Measurements from ENCODE around the gene TYSND1.
"Not testable (repeated sequence)": the region's sequence is repeated elsewhere in the genome, so short reads cannot be mapped to it uniquely, and the experiment has no call there.

The TYSND1 gene, protein sequence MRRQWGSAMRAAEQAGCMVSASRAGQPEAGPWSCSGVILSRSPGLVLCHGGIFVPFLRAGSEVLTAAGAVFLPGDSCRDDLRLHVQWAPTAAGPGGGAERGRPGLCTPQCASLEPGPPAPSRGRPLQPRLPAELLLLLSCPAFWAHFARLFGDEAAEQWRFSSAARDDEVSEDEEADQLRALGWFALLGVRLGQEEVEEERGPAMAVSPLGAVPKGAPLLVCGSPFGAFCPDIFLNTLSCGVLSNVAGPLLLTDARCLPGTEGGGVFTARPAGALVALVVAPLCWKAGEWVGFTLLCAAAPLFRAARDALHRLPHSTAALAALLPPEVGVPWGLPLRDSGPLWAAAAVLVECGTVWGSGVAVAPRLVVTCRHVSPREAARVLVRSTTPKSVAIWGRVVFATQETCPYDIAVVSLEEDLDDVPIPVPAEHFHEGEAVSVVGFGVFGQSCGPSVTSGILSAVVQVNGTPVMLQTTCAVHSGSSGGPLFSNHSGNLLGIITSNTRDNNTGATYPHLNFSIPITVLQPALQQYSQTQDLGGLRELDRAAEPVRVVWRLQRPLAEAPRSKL

DNA sequence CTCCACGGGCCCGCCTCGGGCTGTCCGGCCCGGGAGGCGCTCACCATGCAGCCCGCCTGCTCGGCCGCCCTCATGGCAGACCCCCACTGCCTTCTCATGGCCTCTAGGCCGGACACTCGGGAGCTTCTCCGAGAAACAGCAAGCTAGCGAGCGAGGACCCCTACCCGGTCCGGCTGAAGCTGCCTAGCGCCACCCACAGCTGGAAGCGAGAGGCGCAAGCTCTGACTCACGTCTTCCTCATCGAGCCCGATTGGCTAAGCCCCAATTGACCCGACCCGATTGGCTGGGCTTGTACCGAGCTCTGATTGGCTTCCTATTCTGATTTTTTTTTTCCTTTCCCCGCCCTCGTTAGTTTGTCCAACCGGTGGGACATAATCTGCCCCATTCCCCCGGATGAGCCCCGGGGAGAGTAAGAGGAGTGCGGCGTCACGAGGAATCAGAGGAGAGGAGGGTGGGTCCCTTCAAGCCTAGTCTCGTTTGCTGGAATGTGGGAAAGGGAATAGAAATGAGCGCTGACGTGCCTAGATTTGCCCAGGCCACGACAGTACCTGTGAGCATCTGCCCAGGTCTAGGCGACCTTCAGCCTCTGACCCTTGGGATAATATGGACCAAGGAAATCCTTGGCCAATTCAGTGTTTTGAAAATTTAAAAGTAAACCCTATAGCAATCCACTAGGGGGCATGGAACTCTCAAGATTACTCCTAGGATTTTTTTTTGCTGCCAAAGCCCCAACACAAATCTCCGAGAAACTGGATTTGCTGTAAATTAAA lies at the start of gene TYSND1:
TSS of gene TYSND1 (minus strand) at position 212 of the 770 bp plus-strand sequence. CDS start at position 98, 114 bp downstream.
- peak; percentile 96 for DNase-seq

DNA sequence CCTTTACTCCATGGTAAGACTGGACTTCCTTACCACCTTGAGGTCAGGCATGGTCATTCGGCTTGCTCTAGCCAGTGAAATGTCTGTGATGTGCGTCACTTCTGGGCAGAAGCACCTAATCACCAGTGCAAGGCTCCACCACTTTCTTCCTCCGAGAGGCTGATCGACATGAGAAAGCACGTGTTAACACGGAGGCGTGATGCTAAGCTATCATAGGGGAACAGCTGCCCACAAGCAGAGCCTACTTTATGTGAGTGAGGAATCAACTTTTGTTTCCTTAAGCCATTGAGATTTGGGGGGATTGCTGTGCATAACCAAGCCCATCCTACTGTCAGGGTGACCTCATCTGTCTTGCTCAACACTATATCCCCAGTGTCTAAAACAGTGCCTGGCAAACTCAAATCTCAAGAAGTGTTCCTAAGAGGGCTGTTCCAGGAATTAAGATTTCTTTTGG lies 46.9 kb upstream of the TYSND1 start:
- DNase-seq: no peak

DNA sequence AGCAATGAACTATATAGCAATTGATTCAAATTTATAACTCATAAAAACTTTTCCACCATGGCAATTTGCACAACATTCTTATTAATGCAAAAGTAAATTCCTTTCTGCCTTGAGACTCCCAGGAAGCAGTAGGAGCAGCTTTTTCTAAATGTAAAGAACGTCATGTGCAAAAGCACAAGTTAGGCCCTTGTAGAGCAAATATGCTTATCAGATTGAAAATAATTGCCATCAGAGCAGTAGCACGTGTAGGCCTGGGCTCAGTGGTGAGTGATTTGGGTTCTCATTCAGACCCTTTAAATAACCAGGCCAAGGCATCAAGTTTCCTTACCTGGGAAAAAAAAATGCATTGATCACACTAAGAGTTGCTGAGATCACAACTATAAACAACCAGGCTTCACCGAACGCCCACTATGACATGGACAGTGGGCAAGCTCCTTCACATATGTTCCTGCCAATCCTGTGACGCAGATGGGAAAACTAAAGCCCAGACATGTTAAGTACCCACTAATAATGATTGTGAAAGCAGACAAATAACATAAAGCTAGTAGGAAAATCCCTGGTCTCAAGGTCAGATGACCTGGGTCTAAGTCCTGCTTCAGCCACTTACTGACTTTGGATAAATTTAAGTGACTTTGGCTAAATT lies 45.9 kb upstream of the TYSND1 start:
- DNase-seq: no peak

DNA sequence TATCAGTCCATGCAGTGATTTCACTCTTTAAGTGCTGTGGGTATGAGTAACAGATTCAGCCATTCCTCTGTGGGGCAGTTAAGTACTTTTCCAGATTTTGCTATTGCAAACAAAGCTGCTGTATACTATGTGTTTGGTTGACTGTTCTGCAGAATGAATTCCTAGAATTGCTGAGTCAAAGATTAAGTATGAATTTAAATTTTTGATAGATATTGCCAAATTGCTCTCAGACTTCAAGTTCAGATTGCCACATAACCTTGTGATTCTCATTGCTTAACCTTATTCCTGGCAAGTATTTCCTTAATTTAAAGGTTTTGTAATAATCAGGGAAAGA lies 45.4 kb upstream of the TYSND1 start:
- DNase-seq: no peak

DNA sequence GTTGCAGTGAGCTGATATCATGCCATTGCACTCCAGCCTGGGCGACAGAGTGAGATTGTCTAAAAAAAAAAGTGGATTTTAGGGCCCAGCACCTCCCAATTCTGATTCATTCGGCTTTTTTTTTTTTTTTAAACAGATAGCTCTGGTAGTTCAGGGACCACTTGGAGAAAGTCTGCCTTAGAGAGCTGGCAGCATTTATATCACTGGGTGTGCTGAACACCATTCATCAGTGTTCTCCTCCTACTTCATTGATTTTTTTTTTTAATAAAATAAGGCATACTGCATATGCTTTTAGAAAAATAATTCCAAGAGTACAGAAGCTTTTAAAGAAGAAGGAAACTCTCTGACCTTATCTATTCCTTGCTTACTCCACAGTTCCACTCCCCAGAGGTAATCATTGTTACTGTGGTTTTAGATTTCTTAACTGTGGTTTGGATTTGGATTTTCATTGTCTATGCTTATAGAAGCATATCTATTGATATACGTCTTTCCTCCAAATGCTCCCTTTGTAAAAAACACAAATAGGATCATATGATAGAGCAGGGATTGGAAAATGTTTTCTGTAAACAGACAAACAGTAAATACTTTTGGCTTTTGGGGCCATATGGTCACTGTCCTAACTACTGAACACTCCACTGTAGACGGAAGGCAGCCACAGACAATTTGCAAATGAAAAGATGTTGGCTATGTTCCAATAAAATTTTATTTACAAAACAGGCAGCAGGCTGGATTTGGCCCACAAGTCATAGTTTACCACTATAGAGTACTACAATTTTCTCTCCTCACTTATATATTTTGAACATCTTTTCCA lies 44.9 kb upstream of the TYSND1 start:
- no peak for DNase-seq

DNA sequence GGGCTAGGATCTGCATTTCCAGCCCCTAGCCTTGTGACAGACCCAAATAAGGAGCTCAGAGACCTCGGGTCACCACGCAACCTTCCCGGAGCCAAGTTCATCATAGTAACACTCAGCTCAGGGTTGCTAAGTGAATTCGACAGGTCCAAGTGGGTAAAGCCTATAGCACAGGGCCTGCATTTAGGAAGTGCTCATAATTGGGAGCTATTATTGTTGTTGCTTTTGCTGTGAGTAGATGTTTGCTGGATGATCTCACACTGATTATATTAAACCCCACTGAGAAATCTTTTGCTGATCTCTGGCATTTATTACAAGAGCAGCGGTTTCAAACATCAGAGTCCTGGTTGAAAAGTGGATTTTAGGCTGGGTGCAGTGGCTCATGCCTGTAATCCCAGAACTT lies 44.1 kb upstream of the TYSND1 start:
- DNase-seq: no peak

DNA sequence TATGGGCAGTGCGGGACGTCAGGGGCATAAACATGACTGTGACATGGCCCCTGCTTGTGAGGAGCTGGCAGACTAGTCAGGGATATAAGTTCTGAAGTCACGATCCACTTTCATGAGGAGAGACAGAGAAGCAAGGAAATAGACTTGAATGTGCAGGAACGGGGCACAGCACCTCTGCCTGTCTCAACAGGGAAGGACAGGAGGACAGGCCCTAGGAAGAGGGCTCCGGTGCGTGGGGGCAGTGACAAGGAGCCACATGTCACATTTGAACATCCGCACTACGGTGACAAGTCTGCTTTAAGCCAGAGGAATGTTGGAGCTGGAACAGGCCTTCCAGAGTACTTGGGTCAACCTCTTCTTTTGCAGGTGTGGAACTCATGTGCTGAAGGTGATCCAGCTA lies 43.6 kb upstream of the TYSND1 start:
- no peak for DNase-seq

DNA sequence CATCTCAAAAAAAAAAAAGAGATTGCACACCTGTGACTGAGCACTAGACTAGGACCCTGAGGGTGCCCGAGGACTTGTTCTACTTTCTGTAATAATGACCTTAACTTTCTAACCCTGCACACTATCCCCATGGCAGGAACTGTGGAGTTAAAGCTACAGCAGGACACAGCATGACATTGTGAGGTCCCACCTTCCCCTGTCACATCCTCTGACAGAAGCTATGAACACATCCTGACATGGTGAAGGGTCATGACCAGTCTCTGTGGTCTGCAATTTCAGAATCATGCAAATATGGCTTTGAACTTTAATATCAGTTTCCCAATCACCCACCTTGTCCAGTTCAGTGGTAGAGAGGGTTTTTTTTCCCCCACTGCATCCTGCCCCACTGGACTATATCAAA lies 42.3 kb upstream of the TYSND1 start:
- no peak for DNase-seq

DNA sequence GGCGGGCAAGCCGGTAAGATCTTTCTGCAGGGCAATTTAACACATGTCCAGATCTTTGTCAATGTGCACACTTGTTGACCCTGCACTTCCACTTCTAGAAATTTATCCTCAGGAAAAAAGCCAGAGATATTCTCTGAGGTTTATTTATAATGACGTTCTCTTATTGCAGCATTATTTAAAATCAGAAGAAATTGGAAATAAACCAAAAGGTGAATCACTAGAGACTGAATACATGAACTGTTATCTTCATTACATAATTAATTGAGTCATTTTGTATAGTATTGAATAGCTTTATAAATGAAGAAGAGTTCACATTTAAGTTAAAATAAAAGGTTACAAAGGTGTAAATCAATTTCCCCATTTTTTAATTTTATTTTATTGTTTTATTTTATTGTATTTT lies 40.1 kb upstream of the TYSND1 start:
- DNase-seq: no peak

DNA sequence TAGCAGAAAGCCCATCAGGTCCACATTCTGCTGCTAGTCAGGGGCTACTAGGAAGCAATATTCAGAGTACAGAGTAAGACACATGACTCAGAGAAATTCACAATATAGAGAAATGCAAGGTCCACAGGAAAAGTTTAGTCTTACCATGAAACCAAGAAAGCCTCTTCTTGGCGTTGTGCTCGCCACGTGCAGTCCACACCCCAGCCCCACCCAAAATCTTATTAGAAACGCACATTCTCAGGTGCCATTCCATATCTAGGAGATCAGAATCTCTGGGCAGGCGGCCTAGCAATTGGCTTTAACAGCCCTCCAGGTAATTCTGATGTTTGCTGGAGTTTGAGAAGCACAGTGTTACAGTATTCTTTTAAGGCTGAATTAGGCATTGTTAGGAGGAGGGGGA lies 39.6 kb upstream of the TYSND1 start:
- DNase-seq: no peak

DNA sequence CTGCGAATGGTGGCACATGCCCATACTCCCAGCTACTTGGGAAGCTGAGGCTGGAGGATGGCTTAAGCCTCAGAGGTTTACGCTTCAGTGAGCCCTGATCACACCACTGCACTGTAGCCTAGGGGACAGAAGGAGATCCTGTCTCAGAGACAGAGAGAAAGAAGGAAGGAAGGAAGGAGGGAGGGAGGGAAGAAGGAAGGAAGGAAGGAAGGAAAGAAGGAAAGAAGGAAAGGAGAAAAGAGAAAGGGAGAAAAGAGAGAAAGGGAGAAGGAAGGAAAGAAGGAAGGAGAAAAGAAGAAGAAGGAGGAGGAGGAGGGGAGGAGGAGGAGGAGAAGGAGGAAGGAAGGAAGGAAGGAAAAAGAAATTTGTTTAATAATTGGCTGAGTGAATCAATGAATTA lies 36.8 kb upstream of the TYSND1 start:
- DNase-seq: no peak

DNA sequence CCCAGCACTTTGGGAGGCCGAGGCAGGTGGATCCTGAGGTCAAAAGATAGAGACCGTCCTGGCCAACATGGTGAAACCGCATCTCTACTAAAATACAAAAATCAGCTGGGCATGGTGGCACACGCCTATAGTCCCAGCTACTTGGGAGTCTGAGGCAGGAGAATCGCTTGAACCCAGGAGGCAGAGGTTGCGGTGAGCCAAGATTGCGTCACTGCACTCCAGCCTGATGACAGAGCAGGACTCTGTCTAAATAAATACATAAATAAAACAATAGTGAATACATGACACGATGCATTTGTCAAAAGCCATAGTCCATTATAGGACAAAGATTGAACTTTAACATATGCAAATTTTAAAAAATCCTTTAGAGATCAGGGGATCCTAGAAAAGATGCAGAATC lies 32.7 kb upstream of the TYSND1 start:
- not testable (repeated sequence) for DNase-seq

DNA sequence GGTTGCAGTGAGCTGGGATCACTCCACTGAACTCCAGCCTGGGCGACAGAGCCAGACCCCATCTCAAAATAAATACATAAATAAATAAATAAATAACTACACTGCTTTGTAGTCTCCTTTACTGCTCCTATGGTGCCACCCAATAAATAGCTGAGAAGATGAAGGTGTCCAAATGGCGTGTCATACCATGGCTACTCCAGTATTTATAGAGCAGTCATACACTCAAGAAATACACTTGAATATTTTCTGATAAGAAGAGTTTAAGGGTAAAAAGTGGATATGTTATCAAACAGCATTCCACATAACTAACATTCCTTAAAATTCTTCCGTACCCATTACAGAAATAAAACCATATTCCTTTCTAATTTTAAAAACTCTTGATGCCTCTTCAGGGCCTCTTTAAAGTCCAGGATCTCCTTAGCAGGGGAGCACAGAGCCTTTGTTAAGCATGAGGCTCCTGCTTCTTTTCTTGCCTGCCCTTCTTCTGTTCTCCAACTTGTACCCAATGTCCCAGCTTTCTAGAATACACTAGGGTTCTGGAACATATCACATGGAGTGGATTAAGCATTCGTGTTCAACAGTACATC lies 31.7 kb upstream of the TYSND1 start:
- no peak for DNase-seq

DNA sequence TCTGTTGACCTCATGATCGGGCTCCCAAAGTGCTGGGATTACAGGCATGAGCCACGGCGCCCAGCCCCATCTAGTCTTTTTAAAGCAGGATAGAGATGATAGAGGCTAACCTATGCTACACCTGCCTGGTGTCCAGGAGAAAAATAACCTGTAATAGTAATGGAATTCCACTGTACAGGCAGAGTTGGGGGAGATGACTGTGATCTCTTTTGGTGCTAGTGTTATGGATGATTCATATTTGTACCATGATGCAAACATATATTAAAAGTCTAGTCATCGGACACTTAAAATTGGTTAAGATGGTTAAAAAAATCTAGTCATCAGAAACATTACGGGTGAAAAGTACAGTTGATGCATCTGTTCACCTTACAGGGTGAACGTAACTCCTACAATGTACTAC lies 29.9 kb upstream of the TYSND1 start:
- no peak for DNase-seq

DNA sequence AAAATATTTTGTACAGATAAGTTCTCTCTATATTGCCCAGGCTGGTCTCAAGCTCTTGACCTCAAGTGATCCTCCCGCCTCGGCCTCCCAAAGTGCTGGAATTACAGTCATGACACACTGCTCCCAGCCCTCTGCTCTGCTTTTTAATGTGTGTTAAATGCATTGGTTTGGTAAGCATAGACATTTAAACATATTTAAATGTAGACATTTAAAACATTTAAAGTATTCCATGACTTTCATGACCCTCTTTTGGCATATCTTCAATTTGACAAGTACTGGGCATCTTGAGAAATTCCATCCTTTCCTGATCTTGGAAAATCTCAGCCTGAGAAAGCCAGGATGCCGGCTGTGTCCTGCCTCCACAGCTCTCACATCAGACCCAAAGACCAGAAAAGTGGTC lies 29.0 kb upstream of the TYSND1 start:
- no peak for DNase-seq

DNA sequence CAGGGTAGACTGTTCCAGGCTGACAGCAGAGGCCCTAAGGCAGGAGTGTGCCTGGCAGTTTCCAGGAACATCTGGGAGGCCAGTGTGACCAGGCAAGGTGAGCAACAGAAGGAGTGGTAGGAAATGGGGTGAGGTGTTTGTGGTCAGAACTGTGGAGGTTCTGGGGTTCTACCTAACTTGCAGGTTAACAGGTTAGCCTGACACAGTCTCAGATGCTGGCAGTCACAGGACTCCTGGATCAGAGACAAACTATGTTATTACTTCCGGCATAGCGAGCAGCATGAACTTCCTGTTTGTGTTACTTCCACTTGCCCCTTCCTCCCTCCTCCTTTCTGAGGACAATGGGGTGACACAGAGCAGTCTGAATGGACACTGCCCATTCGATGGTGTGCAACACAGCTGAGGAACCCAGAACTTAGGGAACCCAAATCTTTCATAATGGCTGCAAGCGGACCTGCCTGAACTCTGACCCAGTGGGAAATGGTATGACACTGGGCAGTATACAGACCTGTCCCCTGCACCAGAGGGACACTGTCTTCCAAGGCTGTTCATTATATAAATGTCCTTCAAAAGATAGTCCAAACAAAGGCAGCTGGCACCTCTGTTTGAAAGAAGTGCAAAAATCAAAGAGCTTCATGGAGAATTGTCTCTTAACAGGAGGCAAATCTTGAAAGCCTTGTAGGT lies 27.7 kb upstream of the TYSND1 start:
- DNase-seq: peak; percentile 36

DNA sequence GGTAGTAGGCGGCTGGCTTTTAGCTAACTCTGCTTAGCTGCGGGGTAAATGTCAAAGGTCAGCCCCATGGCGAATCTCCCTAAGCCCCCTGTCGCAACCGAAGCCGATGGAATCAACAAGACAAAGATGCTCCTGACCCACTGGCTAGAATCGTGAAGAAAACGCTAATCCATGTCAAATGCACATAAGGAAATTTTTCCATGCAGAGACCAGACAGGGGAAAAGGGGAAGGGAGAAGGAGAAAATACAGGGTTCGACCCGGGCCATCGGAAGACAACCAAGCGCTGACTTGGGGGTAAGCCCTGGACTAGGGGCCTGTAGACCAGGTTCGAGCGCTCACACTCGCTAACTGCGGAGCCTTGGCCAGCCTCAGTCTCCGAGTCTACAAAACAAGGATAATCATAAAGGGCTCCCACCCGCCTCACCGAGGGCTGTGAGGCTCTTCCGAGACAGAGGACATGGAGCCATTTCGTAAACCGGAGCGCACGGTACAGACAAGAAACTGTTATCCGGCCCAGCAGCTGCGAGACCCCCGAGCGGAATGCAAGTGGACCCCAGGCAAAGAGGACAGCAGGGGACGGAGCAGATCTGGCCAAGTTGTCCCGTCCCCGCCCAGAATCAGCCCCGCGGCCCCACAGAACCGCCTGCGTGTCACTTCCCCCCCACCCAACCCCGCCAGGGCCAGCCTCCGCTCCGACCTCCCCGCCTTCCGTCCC lies 23.3 kb upstream of the TYSND1 start:
- DNase-seq: no peak

DNA sequence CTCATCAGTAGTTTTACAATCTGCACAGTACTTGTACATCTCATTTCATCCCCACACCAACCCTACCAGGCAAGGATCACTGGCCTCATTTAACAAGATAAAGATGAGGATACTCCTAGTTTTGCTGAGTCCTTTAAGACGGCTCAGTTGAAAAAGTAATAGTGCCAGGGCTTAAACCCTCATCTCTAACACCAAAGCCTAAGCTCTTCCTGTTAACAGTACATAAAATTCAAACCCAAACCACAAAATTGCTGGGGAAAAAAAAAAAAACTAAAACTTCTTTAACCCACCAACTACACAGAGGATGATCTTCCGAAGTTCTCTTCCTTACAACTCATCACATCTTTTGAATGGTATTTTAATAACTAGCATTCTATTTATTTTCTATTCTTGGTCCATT lies 22.5 kb upstream of the TYSND1 start:
- DNase-seq: no peak

DNA sequence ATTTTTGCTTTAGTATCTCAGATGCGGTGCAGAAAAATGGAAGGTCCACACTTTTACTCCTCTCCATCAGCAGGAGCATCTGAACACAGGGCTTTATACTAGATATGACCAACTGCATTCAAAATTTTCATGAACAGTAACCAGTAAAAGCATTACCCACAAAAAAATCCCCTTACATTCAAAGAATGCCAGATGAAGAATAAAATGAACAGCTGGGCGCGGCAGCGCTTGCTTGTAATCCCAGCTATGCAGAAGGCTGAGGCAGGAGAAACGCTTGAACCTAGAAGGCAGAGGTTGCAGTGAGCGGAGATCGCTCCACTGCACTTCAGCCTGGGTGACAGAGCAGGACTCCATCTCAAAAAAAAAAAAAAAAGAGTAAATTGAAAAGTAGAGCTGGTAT lies 20.7 kb upstream of the TYSND1 start:
- no peak for DNase-seq

DNA sequence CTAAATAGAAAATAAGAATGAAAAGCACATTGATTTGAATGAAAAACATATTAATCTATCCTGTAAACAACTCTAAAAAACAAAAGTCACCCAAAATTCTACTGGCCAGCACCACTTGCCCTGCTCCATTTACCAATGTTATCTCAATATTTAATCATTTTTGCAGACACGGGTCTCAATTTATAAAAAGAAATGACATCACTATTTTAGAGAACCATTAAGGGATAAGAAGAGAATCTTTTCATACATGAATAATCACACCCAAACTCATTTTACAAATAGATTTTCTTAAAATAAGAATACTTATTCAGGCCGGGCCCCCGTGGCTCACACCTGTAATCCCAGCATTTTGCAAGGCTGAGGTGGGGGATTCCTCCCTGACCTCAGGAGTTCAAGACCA lies 19.9 kb upstream of the TYSND1 start:
- DNase-seq: no peak

DNA sequence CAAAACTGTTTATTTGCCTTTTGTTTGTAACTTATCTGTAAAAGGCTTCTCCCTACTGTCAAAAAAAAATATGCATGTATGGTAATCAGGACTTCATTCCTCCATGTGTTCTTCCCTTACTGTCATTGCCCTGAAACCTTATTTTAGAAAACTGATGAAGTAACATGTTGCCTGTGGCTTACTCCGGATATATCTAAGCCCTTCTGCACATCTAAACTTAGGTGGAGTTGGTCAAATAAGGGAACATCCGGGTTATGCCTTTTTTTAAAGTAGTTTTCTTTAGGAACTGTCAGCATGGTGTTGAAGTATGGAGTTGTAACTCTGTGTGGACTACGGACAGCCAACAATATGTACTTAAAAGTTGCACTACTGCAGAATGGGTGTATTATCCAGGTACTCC lies 17.7 kb upstream of the TYSND1 start:
- no peak for DNase-seq

All from activated CD4-positive, alpha-beta T cell treated with anti-CD3 and anti-CD28 coated beads for 48 hours (primary cell).